Endothelial cell of umbilical vein (primary cell): ENCODE results near the gene SP140.

ENCODE experiments used
- CTCF ChIP-seq, 2 donors: IDR thresholded peaks; 1 replicate in 1 of 2; 2 replicates in 1 of 2; pipeline ENCODE4 v1.5.1; 2011; ENCODE audit warnings: low read length in 2 of 2, mild to moderate bottlenecking in 2 of 2, moderate library complexity in 2 of 2, control low read depth in 1 of 2, inconsistent platforms in 1 of 2, low read depth in 1 of 2; ENCODE audit not compliant: insufficient read depth in 1 of 2; ENCODE audit errors: extremely low read depth in 1 of 2
- EZH2 ChIP-seq: IDR thresholded peaks from 2 replicates; pipeline ENCODE4 v1.6.1; 2012; ENCODE audit warnings: borderline replicate concordance, low read depth, mild to moderate bottlenecking, moderate library complexity, low read length, inconsistent platforms; ENCODE audit not compliant: severe bottlenecking
- FOS ChIP-seq: IDR thresholded peaks from 2 replicates; pipeline ENCODE4 v1.6.1; 2011; ENCODE audit warnings: mild to moderate bottlenecking, low read length, moderate library complexity, borderline replicate concordance; ENCODE audit not compliant: insufficient read depth
- GATA2 ChIP-seq: IDR thresholded peaks from 2 replicates; pipeline ENCODE4 v1.7.0; 2011; ENCODE audit warnings: low read depth, mild to moderate bottlenecking, moderate library complexity, mixed read lengths, low read length; ENCODE audit not compliant: insufficient read length, insufficient read depth
- JUN ChIP-seq: IDR thresholded peaks from 2 replicates; pipeline ENCODE4 v1.6.1; 2011; ENCODE audit warnings: borderline replicate concordance, low read depth; ENCODE audit not compliant: insufficient read length, insufficient read depth
- POLR2A ChIP-seq: IDR thresholded peaks from 2 replicates; pipeline ENCODE4 v1.6.1; 2012; ENCODE audit warnings: low read depth, mild to moderate bottlenecking, control low read depth, low read length
- POLR2AphosphoS5 ChIP-seq: IDR thresholded peaks from 2 replicates; pipeline ENCODE4 v1.6.1; 2012; ENCODE audit warnings: low read depth, mild to moderate bottlenecking, control low read depth, low read length, moderate library complexity; ENCODE audit not compliant: insufficient read depth
- TF ChIP-seq, protein P1 (sequence below): IDR thresholded peaks from 2 replicates; pipeline ENCODE4 v1.6.1; 2011; ENCODE audit not compliant: insufficient read depth, insufficient read length

DNA sequence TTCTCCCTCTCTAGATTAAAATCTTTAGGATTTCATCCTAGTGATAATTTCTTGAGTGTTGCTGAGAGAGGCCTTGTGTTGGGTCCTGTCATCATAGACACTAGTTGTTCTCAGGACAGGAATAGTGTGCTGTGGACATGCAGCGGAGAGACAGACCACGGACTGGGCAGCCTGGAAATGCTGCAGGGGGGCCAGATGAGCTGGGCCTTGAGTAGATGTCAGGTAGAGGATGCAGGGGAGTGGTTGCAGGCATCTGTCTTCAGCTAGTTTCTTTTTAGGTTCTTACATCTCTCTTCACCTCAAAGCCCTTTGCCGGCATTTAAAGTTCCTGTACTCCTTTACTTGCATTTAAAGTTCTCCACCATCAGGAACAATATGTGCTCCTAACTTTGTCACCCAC lies 48.5 kb upstream of the SP140 start:
- no peak for TF ChIP-seq CTCF (IDR thresholded peaks at IDR 0.05; ENCODE audit: extremely low read depth in 1 of 2, insufficient read depth in 1 of 2, low read depth in 1 of 2, low read length in 2 of 2)
- no peak for TF ChIP-seq POLR2AphosphoS5
- TF ChIP-seq POLR2A = no peak
- no peak for TF ChIP-seq EZH2
- no peak for TF ChIP-seq JUN
- TF ChIP-seq, protein P1, sequence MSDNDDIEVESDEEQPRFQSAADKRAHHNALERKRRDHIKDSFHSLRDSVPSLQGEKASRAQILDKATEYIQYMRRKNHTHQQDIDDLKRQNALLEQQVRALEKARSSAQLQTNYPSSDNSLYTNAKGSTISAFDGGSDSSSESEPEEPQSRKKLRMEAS = no peak
- TF ChIP-seq GATA2 = no peak
- no peak for TF ChIP-seq FOS
